IMR-90 (cell line): ENCODE measurements around the gene RIPOR3. TPM values are rescaled to one million over a fixed set of nuclear protein-coding genes. Genes with fewer than 3 reads are reported as not detected.

Experiments
- ATAC-seq: fragments of 200-7000 bp; cut with Tn5 transposase; 2 replicates; pipeline ENCODE4 v1.9.1; 2020; ENCODE audit warnings: low read depth, mild to moderate bottlenecking, moderate library complexity
- BruUV-seq: library from RNA; stranded (reverse); fragments of 400-500 nt; replicated peaks from 2 replicates; lab custom pipeline; 2021; lab: Mats Ljungman, UMichigan
- CTCF ChIA-PET: fragments of 300-600 bp; formaldehyde crosslinking; extraction: SDS; loops from one replicate; lab custom pipeline; 2021; ENCODE audit warnings: antibody characterized with exemption; lab: Yijun Ruan, JAX
- POLR2A ChIA-PET: fragments of 300-600 bp; sonication (Branson Sonifier 250); formaldehyde crosslinking; loops from one replicate; lab custom pipeline; 2022; ENCODE audit warnings: antibody characterized with exemption; ENCODE audit not compliant: unreplicated experiment; lab: Charles Lee
- DNase-seq: peaks from one replicate; pipeline ENCODE4 v3.0.0; 2013
- H2AFZ ChIP-seq: replicated peaks from 2 replicates; pipeline ENCODE3; 2013; ENCODE audit warnings: low read length, mild to moderate bottlenecking; ENCODE audit not compliant: poor library complexity
- H2AK5ac ChIP-seq: 2 replicates; pipeline ENCODE4 v1.6.1; 2013; ENCODE audit warnings: low read depth, low read length, inconsistent platforms
- H2AK9ac ChIP-seq: replicated peaks from 2 replicates; pipeline ENCODE3; 2013; ENCODE audit warnings: mild to moderate bottlenecking, low read depth, low read length, moderate library complexity; ENCODE audit not compliant: poor library complexity
- H2BK120ac ChIP-seq: 2 replicates; pipeline ENCODE4 v1.6.1; 2013; ENCODE audit warnings: low read depth, low read length, inconsistent platforms
- H2BK15ac ChIP-seq: 3 replicates; pipeline ENCODE4 v1.6.1; 2013; ENCODE audit warnings: low read depth, low read length, inconsistent platforms
- H2BK20ac ChIP-seq: 2 replicates; pipeline ENCODE4 v1.6.1; 2013; ENCODE audit warnings: low read depth, mild to moderate bottlenecking, inconsistent platforms, low read length, moderate library complexity
- H2BK5ac ChIP-seq: 2 replicates; pipeline ENCODE4 v1.6.1; 2013; ENCODE audit warnings: mild to moderate bottlenecking, low read depth, low read length, inconsistent platforms; ENCODE audit not compliant: poor library complexity, severe bottlenecking
- H3K14ac ChIP-seq: replicated peaks from 2 replicates; pipeline ENCODE4 v1.6.1; 2013; ENCODE audit warnings: low read depth, low read length, inconsistent platforms
- H3K18ac ChIP-seq: 2 replicates; pipeline ENCODE4 v1.6.1; 2013; ENCODE audit warnings: low read depth, low read length, control low read depth
- H3K23ac ChIP-seq: 2 replicates; pipeline ENCODE4 v1.6.1; 2013; ENCODE audit warnings: low read depth, low read length, inconsistent platforms
- H3K27ac ChIP-seq: 2 replicates; pipeline ENCODE4 v1.5.1; 2013; ENCODE audit warnings: mild to moderate bottlenecking, control low read depth, low read length; ENCODE audit not compliant: insufficient read depth
- H3K27me3 ChIP-seq: 2 replicates; pipeline ENCODE4 v1.6.1; 2013; ENCODE audit warnings: low read length; ENCODE audit not compliant: control insufficient read depth, insufficient read depth
- H3K36me3 ChIP-seq: 2 replicates; pipeline ENCODE4 v1.6.1; 2013; ENCODE audit warnings: low read length, mixed read lengths; ENCODE audit not compliant: control insufficient read depth, insufficient read depth
- H3K4ac ChIP-seq: 2 replicates; pipeline ENCODE4 v1.6.1; 2013; ENCODE audit warnings: low read depth, low read length, inconsistent platforms
- H3K4me1 ChIP-seq: 2 replicates; pipeline ENCODE4 v1.6.1; 2013; ENCODE audit warnings: low read length, mixed read lengths; ENCODE audit not compliant: control insufficient read depth, insufficient read depth
- H3K4me2 ChIP-seq: 2 replicates; pipeline ENCODE4 v1.6.1; 2013; ENCODE audit warnings: low read depth, mild to moderate bottlenecking, control low read depth, low read length, moderate library complexity
- H3K4me3 ChIP-seq: 2 replicates; pipeline ENCODE4 v1.5.1; 2013; ENCODE audit warnings: low read depth, mild to moderate bottlenecking, control low read depth, low read length, moderate library complexity; ENCODE audit not compliant: insufficient read depth
- H3K56ac ChIP-seq: 2 replicates; pipeline ENCODE4 v1.6.1; 2013; ENCODE audit warnings: low read length, inconsistent platforms; ENCODE audit not compliant: insufficient read depth; ENCODE audit errors: extremely low read depth
- H3K79me1 ChIP-seq, 2 experiments: 2 replicates each; pipeline ENCODE4 v1.6.1; 2013; ENCODE audit warnings: low read length in 2 of 2, inconsistent platforms in 1 of 2, low read depth in 1 of 2
- H3K9ac ChIP-seq: 2 replicates; pipeline ENCODE4 v1.6.1; 2013; ENCODE audit warnings: low read depth, low read length, control low read depth
- H3K9me1 ChIP-seq: 2 replicates; pipeline ENCODE4 v1.6.1; 2013; ENCODE audit warnings: low read length, inconsistent platforms; ENCODE audit not compliant: insufficient read depth
- H3K9me3 ChIP-seq: 2 replicates; pipeline ENCODE4 v1.6.1; 2013; ENCODE audit warnings: low read length; ENCODE audit not compliant: control insufficient read depth, insufficient read depth
- H4K20me1 ChIP-seq: 2 replicates; pipeline ENCODE4 v1.6.1; 2013; ENCODE audit warnings: low read length, inconsistent platforms; ENCODE audit not compliant: insufficient read depth
- H4K5ac ChIP-seq: 2 replicates; pipeline ENCODE4 v1.6.1; 2013; ENCODE audit warnings: mild to moderate bottlenecking, low read depth, low read length, control low read depth
- H4K8ac ChIP-seq, 2 experiments: 2 replicates each; pipeline ENCODE4 v1.6.1; 2013; ENCODE audit warnings: low read depth in 2 of 2, low read length in 2 of 2, control low read depth in 1 of 2, inconsistent platforms in 1 of 2
- H4K91ac ChIP-seq: 2 replicates; pipeline ENCODE4 v1.6.1; 2013; ENCODE audit warnings: low read depth, low read length, inconsistent platforms; ENCODE audit not compliant: insufficient read depth
- BHLHE40 ChIP-seq: fragments of 150-350 bp; IDR thresholded peaks from 2 replicates; pipeline ENCODE4 v1.6.1; 2016; ENCODE audit warnings: mild to moderate bottlenecking, low read depth, low read length
- CEBPB ChIP-seq: IDR thresholded peaks from 2 replicates; pipeline ENCODE4 v1.6.1; 2012; ENCODE audit warnings: low read depth, low read length, improper control_type of control experiment
- CHD1 ChIP-seq: IDR thresholded peaks from 2 replicates; pipeline ENCODE4 v1.6.1; 2012; ENCODE audit warnings: low read depth, low read length, improper control_type of control experiment
- ELK1 ChIP-seq: fragments of 150-350 bp; IDR thresholded peaks from 2 replicates; pipeline ENCODE4 v1.6.1; 2016; ENCODE audit warnings: low read depth, mild to moderate bottlenecking, low read length, moderate library complexity, borderline replicate concordance
- FOS ChIP-seq: fragments of 150-350 bp; IDR thresholded peaks from 2 replicates; pipeline ENCODE4 v1.6.1; 2016; ENCODE audit warnings: low read depth, low read length
- MAFK ChIP-seq: IDR thresholded peaks from 2 replicates; pipeline ENCODE4 v1.6.1; 2012; ENCODE audit warnings: low read depth, low read length, improper control_type of control experiment
- MAZ ChIP-seq: IDR thresholded peaks from 2 replicates; pipeline ENCODE4 v1.6.1; 2012; ENCODE audit warnings: low read depth, mild to moderate bottlenecking, low read length, improper control_type of control experiment, moderate library complexity, borderline replicate concordance
- MXI1 ChIP-seq: IDR thresholded peaks from 2 replicates; pipeline ENCODE4 v1.6.1; 2012; ENCODE audit warnings: low read depth, mild to moderate bottlenecking, low read length, moderate library complexity, borderline replicate concordance
- NFE2L2 ChIP-seq: fragments of 150-350 bp; IDR thresholded peaks from 2 replicates; pipeline ENCODE4 v1.6.1; 2016; ENCODE audit warnings: low read depth, mild to moderate bottlenecking, low read length
- RAD21 ChIP-seq: IDR thresholded peaks from 2 replicates; pipeline ENCODE4 v1.6.1; 2012; ENCODE audit warnings: low read length, improper control_type of control experiment
- RCOR1 ChIP-seq: IDR thresholded peaks from 2 replicates; pipeline ENCODE4 v1.6.1; 2012; ENCODE audit warnings: mild to moderate bottlenecking, low read length, improper control_type of control experiment; ENCODE audit not compliant: insufficient replicate concordance
- RFX5 ChIP-seq: IDR thresholded peaks from 2 replicates; pipeline ENCODE4 v1.8.0; 2012; ENCODE audit warnings: low read depth, mild to moderate bottlenecking, low read length, moderate library complexity
- SMC3 ChIP-seq: fragments of 150-350 bp; IDR thresholded peaks from 2 replicates; pipeline ENCODE4 v1.6.1; 2016; ENCODE audit warnings: low read depth, mild to moderate bottlenecking, antibody characterized with exemption, low read length, moderate library complexity
- USF2 ChIP-seq: fragments of 150-350 bp; IDR thresholded peaks from 2 replicates; pipeline ENCODE4 v1.6.1; 2017; ENCODE audit warnings: mild to moderate bottlenecking, antibody characterized with exemption, low read length, low read depth
- WGBS, 2 experiments: methylation state at CpG; one replicate each; pipeline versions ENCODE4 v1.1.5 to v1.1.7; 2013; ENCODE audit warnings: missing lambda C conversion rate in 2 of 2; ENCODE audit not compliant: insufficient read length in 1 of 2; ENCODE audit errors: extremely low coverage in 2 of 2; 5-methylcytosine and 5-hydroxymethylcytosine counted together
- dilution Hi-C: fragments of 300-500 bp; cut with HindIII; formaldehyde crosslinking; loops from one replicate; pipeline ENCODE4 v1.14.3; 2018; ENCODE audit warnings: low sequenced_read_pairs; ENCODE audit not compliant: unreplicated experiment
- in situ Hi-C: fragments of 300-500 bp; cut with MboI; formaldehyde crosslinking; loops from 3 replicates; pipeline ENCODE4 v1.14.3; 2019; ENCODE audit warnings: low sequenced_read_pairs, inconsistent platforms, mixed read lengths
- intact Hi-C: fragments of 100-400 bp; cut with micrococcal nuclease; formaldehyde crosslinking; loops from 2 replicates; pipeline ENCODE4 v1.10.0; 2022
- polyA plus RNA-seq, 3 experiments: library from polyadenylated mRNA; depleted of rRNA; stranded (reverse); fragments of >200 nt; gene quantifications; 2 replicates each; pipeline ENCODE4 v1.2.3, GENCODE V29; 2012; ENCODE audit warnings: low replicate concordance in 1 of 3
- total RNA-seq: library from RNA; depleted of rRNA; stranded (reverse); fragments of >200 nt; gene quantifications from 2 replicates; pipeline ENCODE4 v1.2.3, GENCODE V29; 2012

RIPOR3 gene
- total and polyA plus RNA-seq, 2 of the 4 experiments (the other 2 are of a cell fraction), result 0.54 to 1.7 TPM

GRCh38 chr20:50561379-50562078 lies 129.8 kb downstream of the RIPOR3 start:
- peak overlapping the region; percentile 99 for H3K4ac ChIP-seq
- dilution Hi-C loops (no loop called here), intact Hi-C loops (loop anchor here (1.0 to 2.0 kb wide), 2 partner anchors 27 to 51 kb away; partner anchors contain the start of gene PTPN1), in situ Hi-C loops (no loop called here)
- H4K5ac ChIP-seq, result peak overlapping the region; percentile 76
- H3K23ac ChIP-seq, result peak overlapping the region; percentile 95
- DNase-seq, result peak; percentile 99
- H3K56ac ChIP-seq, result peak overlapping the region; percentile 72
- H3K18ac ChIP-seq, result peak overlapping the region; percentile 57
- peaks cover 51 to 91% of the 10 kb centered on the region in 2 experiments for H3K79me1 ChIP-seq
- no peaks in the 10 kb centered on the region for H3K9me3 ChIP-seq
- peak overlapping the region; percentile 36 for H3K9ac ChIP-seq
- peak; percentile 90 for ATAC-seq
- BruUV-seq, result no TSS peak
- H2BK15ac ChIP-seq, result peak overlapping the region; percentile 99
- H3K9me1 ChIP-seq, result peaks cover 35% of the 10 kb centered on the region
- H3K14ac ChIP-seq, result peak overlapping the region; percentile 98
- H3K4me1 ChIP-seq, result peaks cover 36% of the 10 kb centered on the region
- ChIA-PET POLR2A (interaction anchor here (0.6 kb wide), 1 partner anchor 289 kb away, joined by 5 read pairs; no protein-coding TSS in a partner anchor), CTCF (interaction anchor here (0.7 to 1.1 kb wide), 2 partner anchors 12 to 14 kb away, joined by 3 read pairs; no protein-coding TSS in a partner anchor)
- H3K27ac ChIP-seq, result peak overlapping the region; percentile 87
- H2BK120ac ChIP-seq, result peak overlapping the region; percentile 89
- 4% methylated on average over 6 of the region's 17 CpGs; no CpG with 5 or more reads in 1 of the 2 experiments for WGBS, 2 experiments
- peak overlapping the region; percentile 97 for H4K91ac ChIP-seq
- peak overlapping the region; percentile 100 for H2AK5ac ChIP-seq
- H3K4me2 ChIP-seq, result peak overlapping the region; percentile 63
- H4K20me1 ChIP-seq, result peaks cover 11% of the 10 kb centered on the region; the same call in 1 of the 2 replicates
- H2AFZ ChIP-seq, result peak overlapping the region; percentile 79
- no peak overlapping the region for H3K4me3 ChIP-seq
- no peak for TF ChIP-seq SMC3
- TF ChIP-seq RFX5, result no peak
- TF ChIP-seq MAZ, result no peak
- TF ChIP-seq NFE2L2, result peak; percentile 95
- 0 out of 2 replicates have a peak, but pooled peaks have one; percentile 32 for TF ChIP-seq MXI1
- no peak for TF ChIP-seq USF2
- TF ChIP-seq MAFK, result peak; percentile 79
- TF ChIP-seq RAD21, result peak; percentile 8; the same call in 1 of the 2 replicates
- no peak for TF ChIP-seq ELK1
- peak; percentile 97 for TF ChIP-seq FOS
- peak; percentile 2; the same call in 1 of the 2 replicates for TF ChIP-seq CEBPB
- TF ChIP-seq RCOR1, result peak; percentile 21
- TF ChIP-seq BHLHE40, result peak; percentile 65; the same call in 1 of the 2 replicates
- no peak for TF ChIP-seq CHD1
- no peaks in the 10 kb centered on the region for H3K27me3 ChIP-seq
- peak overlapping the region; percentile 91 for H2BK5ac ChIP-seq
- H3K36me3 ChIP-seq, result peaks cover 35% of the 10 kb centered on the region
- H2AK9ac ChIP-seq, result peak overlapping the region; percentile 26
- peak overlapping the region; percentile 87 to 91 for H4K8ac ChIP-seq
- peak overlapping the region; percentile 91 for H2BK20ac ChIP-seq
